BLaER1 treated with 17β-estradiol and CSF1 and Interleukin-3, amounts not matched to agents 10 nM and 100 nM (cell line): ENCODE measurements around the gene CDR2L.

ENCODE experiments used
- H3K27ac ChIP-seq, 11 experiments: shearing (Covaris generic); formaldehyde crosslinking; 2 replicates each; pipeline ENCODE4 v1.8.1; 2022
- H3K27me3 ChIP-seq, 11 experiments: shearing (Covaris generic); formaldehyde crosslinking; 2 replicates each; pipeline ENCODE4 v1.8.1; 2022
- H3K36me3 ChIP-seq, 11 experiments: shearing (Covaris generic); formaldehyde crosslinking; 2 replicates each; pipeline ENCODE4 v1.8.1; 2022
- H3K4me1 ChIP-seq, 10 experiments: shearing (Covaris generic); formaldehyde crosslinking; 2 replicates each; pipeline ENCODE4 v1.8.1; 2022
- H3K4me2 ChIP-seq, 11 experiments: shearing (Covaris generic); formaldehyde crosslinking; 2 replicates each; pipeline ENCODE4 v1.8.1; 2022
- H3K4me3 ChIP-seq, 10 experiments: shearing (Covaris generic); formaldehyde crosslinking; 2 replicates each; pipeline ENCODE4 v1.8.1; 2022
- H3K9ac ChIP-seq, 11 experiments: shearing (Covaris generic); formaldehyde crosslinking; 2 replicates each; pipeline ENCODE4 v1.8.1; 2022
- H3K9me3 ChIP-seq, 11 experiments: shearing (Covaris generic); formaldehyde crosslinking; replicated peaks in 1 of 11; 2 replicates each; pipeline ENCODE4 v1.8.1; 2022
- H4K20me1 ChIP-seq, 11 experiments: shearing (Covaris generic); formaldehyde crosslinking; 2 replicates each; pipeline ENCODE4 v1.8.1; 2022
- Cebpa-rat ChIP-seq, 11 experiments: shearing (Covaris generic); IDR thresholded peaks; 2 replicates each; pipeline ENCODE4 v1.8.1; 2022

CDR2L gene

DNA sequence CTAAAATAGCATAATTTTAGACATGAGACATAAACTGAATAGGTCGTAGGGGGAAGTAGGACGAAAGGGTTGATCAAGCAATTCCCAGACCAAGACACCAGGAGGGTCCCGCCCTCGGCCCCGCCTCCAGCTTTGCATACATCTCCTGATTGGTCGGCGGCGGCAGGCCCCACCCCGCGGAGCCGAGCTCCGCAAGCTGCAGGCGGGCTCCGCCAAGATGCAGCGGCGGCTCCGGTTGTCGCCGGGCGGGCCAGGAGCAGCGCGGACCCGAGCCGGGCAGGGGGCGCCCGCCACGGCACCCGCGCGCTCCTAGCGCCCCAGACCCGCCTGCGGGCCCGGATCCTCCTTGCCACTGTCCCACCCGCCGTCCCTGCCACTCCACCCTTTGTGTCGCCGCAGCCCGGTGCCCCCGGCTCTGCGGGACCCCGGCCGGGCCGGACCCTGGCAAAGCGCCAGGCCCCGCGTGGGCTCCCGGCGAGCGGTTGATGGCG lies at the start of gene CDR2L:
Gene CDR2L (plus strand): TSS at position 215 of the 491 bp plus-strand sequence. CDS start 412 bp downstream, outside the sequence.
- Histone ChIP-seq H3K4me3 (peak within 1 kb of the TSS; percentile 75 to 90 (median 79)), H3K27ac (peak within 1 kb of the TSS; percentile 42 to 79 (median 67); a peak in 21 of 22 replicates), H3K36me3 (no peaks in the 10 kb centered on the region), H3K4me1 (peaks cover 23 to 37% (median 30%) of the 10 kb centered on the region in 10 experiments), H3K27me3 (peaks cover 0 to 37% (median 25%) of the 10 kb centered on the region in 11 experiments; a peak in 19 of 22 replicates), H4K20me1 (peaks cover 0 to 20% (median 6%) of the 10 kb centered on the region in 11 experiments; a peak in 7 of 22 replicates), H3K4me2 (peak within 1 kb of the TSS; percentile 93 to 100 (median 97)), H3K9ac (peak within 1 kb of the TSS; percentile 75 to 87 (median 80)), H3K9me3 (no peaks in the 10 kb centered on the region)
- no peak for TF ChIP-seq Cebpa-rat (IDR thresholded peaks at IDR 0.05)

DNA sequence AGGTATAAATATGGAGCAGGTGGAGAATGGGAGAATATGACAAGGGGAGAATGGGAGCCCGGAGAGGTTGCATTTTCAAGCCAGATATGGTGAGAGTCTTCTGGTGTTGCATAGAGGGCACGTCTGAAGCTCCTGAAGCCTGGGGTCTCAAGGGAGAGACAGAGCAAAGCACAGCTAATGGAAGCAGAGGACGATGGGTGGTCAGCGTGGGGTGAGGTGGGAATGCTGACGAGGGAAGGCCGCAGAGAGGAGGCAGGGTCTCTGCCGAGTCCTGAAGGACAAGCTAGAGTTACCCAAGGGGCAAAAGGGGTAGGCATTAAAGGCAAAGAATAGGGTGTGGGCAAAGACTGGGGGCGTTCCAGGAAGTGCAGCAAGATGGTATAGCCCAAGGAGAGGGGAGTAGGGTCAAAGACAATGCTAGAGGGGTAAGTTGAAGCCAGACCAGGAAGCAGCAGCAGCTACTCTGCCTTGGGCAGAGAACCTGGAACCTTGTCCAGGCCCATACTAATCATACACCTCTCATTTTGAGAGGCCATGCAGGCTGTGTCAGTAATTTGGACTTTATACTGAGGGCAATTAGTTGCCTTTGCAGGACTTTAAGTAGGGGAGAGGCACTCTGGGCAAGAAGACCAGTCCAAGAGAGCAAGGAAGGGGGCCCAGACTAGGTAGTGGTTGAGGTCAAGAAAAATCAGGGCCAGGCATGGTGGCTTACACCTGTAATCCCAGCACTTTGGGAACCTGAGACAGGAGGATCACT lies 49.1 kb upstream of the CDR2L start:
- H3K4me1 ChIP-seq = peaks cover 0 to 24% (median 8%) of the 10 kb centered on the region in 10 experiments; a peak in 12 of 20 replicates
- H4K20me1 ChIP-seq = peaks cover 0 to 12% (median 0%) of the 10 kb centered on the region in 11 experiments; a peak in 4 of 22 replicates
- H3K36me3 ChIP-seq = no peaks in the 10 kb centered on the region
- H3K27ac ChIP-seq = no peak overlapping the region
- no peak overlapping the region; a peak in 1 of 22 replicates for H3K4me2 ChIP-seq
- no peaks in the 10 kb centered on the region for H3K9me3 ChIP-seq
- H3K4me3 ChIP-seq = no peak overlapping the region
- H3K27me3 ChIP-seq = peaks cover 49 to 59% (median 55%) of the 10 kb centered on the region in 11 experiments
- no peak overlapping the region for H3K9ac ChIP-seq
- no peak for TF ChIP-seq Cebpa-rat (IDR thresholded peaks at IDR 0.05)

DNA sequence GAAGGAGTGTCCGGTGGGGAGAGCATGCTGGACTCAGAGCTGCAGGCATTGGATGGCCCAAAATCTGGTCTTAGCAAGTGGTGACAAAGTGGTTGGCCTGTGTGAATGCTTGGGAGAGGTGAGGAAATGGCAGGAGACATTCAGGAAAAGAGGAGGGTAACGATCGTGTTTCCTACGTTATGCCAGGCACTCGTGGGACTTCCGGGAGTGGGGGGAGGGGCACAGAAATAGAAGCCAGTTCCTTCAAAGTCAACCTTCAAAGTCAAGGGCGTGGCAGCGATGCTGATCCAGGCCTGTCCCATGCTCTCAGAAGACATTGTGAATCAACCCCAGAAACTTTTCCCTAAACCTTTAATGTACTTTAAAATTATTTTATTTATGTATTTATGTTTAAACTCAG lies 47.9 kb upstream of the CDR2L start:
- H4K20me1 ChIP-seq = peaks cover 0 to 12% (median 0%) of the 10 kb centered on the region in 11 experiments; a peak in 3 of 22 replicates
- H3K27ac ChIP-seq = no peak overlapping the region
- peaks cover 0 to 24% (median 8%) of the 10 kb centered on the region in 10 experiments; a peak in 12 of 20 replicates for H3K4me1 ChIP-seq
- TF ChIP-seq Cebpa-rat (IDR thresholded peaks at IDR 0.05) = no peak
- no peaks in the 10 kb centered on the region for H3K9me3 ChIP-seq
- peak overlapping the region in 8 of 11 experiments; percentile 10 to 48 (median 37); a peak in 11 of 22 replicates for H3K4me2 ChIP-seq
- H3K4me3 ChIP-seq = no peak overlapping the region
- H3K36me3 ChIP-seq = no peaks in the 10 kb centered on the region
- no peak overlapping the region for H3K9ac ChIP-seq
- peaks cover 42 to 48% (median 43%) of the 10 kb centered on the region in 11 experiments for H3K27me3 ChIP-seq

DNA sequence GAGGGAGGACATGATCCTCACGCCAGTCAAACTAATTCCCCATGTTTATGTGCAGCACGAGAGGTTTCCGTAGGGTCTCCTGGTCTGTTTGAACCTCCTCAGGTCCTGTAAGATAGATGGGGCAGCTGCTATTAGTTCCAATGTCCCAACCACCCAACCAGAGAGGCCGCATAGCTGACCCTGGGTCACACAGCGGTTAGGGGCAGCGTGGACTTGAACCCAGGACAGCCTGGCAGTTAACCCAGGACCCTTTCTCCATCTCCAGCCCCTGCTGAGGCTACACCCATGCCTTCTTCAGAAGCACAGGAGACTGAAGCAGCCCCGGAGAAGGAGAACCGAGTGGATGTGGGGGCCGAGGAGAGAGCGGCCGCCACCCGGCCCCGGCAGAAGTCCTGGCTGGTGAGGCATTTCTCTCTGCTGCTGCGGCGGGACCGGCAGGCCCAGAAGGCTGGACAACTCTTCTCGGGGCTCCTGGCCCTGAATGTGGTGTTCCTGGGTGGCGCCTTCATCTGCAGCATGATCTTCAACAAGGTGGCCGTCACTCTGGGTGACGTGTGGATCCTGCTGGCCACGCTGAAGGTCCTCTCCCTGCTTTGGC lies 46.2 kb upstream of the CDR2L start:
- Histone ChIP-seq H3K4me3 (no peak overlapping the region), H3K4me1 (peaks cover 0 to 24% (median 8%) of the 10 kb centered on the region in 10 experiments; a peak in 12 of 20 replicates), H3K36me3 (no peaks in the 10 kb centered on the region), H3K9me3 (no peaks in the 10 kb centered on the region), H3K27me3 (peaks cover 25 to 31% (median 26%) of the 10 kb centered on the region in 11 experiments), H3K9ac (no peak overlapping the region), H4K20me1 (peaks cover 0 to 5% (median 0%) of the 10 kb centered on the region in 11 experiments; a peak in 3 of 22 replicates), H3K4me2 (no peak overlapping the region), H3K27ac (no peak overlapping the region)
- no peak for TF ChIP-seq Cebpa-rat (IDR thresholded peaks at IDR 0.05)

DNA sequence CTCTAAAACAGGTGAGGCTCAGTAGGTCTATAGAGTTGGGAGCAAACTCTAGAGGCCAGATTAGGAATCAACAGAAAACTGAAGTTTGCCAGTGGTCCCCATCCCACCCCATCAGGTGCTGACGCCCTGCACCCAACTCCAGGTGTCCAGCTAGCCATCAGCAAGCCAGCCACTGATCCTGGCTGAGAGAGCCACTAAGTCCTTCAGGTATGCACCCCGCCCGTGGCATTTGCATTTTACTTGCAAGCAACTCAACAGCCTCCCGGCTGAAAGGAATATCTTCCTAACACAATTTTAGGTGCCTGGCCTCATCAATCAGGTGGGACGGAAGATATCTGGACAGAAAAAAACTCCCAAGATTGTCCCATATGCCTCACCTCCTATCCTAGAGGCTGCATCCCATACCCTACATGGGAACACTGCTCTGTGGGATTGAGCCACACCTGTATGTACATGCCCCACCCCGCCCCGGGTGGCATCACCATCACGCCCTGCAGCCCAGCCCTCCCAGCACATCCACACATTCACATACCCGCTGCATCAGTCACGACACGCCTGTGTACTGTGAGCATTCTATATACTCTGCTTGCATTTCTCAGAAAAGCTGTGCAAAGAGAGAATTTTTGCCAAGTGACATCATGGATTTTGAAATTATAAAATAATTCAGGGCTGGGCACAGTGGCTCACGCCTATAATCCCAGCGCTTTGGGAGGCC lies 43.5 kb upstream of the CDR2L start:
- no peak overlapping the region for H3K9ac ChIP-seq

DNA sequence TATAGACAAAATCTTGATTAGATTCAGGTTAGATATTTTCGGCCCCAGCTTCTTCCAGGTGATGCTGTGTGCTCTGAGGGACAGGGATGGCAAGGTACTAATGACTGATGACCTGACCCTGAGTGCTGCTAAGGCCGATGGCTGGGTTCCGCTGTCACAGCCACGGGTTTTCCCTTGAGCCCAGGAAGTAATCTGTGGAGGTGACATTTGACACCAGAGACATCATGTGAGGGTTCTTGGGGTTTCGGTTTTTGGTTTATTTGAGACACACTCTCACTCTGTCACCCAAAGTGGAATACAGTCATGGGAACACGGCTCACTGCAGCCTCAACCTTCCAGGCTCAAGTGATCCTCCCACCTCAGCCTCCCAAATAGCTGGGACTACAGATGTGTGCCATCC lies 41.9 kb upstream of the CDR2L start:
- no peaks in the 10 kb centered on the region; a peak in 1 of 22 replicates for H3K27me3 ChIP-seq
- no peaks in the 10 kb centered on the region for H3K36me3 ChIP-seq
- H3K9ac ChIP-seq = no peak overlapping the region; a peak in 1 of 22 replicates
- H3K4me2 ChIP-seq = no peak overlapping the region
- peaks cover 0 to 17% (median 3%) of the 10 kb centered on the region in 10 experiments; a peak in 8 of 20 replicates for H3K4me1 ChIP-seq
- H4K20me1 ChIP-seq = no peaks in the 10 kb centered on the region; a peak in 2 of 22 replicates
- no peak overlapping the region for H3K27ac ChIP-seq
- no peak for TF ChIP-seq Cebpa-rat (IDR thresholded peaks at IDR 0.05)
- no peak overlapping the region for H3K4me3 ChIP-seq
- no peaks in the 10 kb centered on the region for H3K9me3 ChIP-seq

More for the DNA sequence above, 43.5 kb upstream of the CDR2L start:
- no peak overlapping the region for H3K4me3 ChIP-seq
- H3K36me3 ChIP-seq = no peaks in the 10 kb centered on the region
- H4K20me1 ChIP-seq = no peaks in the 10 kb centered on the region; a peak in 1 of 22 replicates
- H3K4me2 ChIP-seq = no peak overlapping the region
- H3K9me3 ChIP-seq = no peaks in the 10 kb centered on the region
- no peak for TF ChIP-seq Cebpa-rat (IDR thresholded peaks at IDR 0.05)
- H3K27ac ChIP-seq = no peak overlapping the region
- peaks cover 0 to 4% (median 0%) of the 10 kb centered on the region in 11 experiments; a peak in 5 of 22 replicates for H3K27me3 ChIP-seq
- H3K4me1 ChIP-seq = peaks cover 0 to 24% (median 8%) of the 10 kb centered on the region in 10 experiments; a peak in 12 of 20 replicates

DNA sequence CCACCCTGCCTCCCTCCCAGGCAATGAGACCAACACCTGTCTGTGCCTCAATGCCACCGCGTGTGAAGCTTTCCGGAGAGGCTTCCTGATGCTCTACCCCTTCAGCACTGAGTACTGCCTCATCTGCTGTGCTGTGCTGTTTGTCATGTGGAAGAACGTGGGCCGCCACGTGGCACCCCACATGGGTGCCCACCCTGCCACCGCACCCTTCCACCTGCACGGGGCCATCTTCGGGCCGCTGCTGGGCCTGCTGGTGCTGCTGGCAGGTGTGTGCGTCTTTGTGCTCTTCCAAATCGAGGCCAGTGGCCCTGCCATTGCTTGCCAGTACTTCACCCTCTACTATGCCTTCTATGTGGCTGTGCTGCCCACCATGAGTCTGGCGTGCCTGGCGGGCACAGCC lies 40.8 kb upstream of the CDR2L start:
- Histone ChIP-seq H3K27ac (no peak overlapping the region), H3K27me3 (no peaks in the 10 kb centered on the region; a peak in 1 of 22 replicates), H3K9me3 (no peaks in the 10 kb centered on the region), H4K20me1 (no peaks in the 10 kb centered on the region; a peak in 3 of 22 replicates), H3K36me3 (no peaks in the 10 kb centered on the region), H3K4me2 (no peak overlapping the region), H3K4me3 (no peak overlapping the region), H3K4me1 (peaks cover 0 to 17% (median 3%) of the 10 kb centered on the region in 10 experiments; a peak in 8 of 20 replicates), H3K9ac (no peak overlapping the region)
- no peak for TF ChIP-seq Cebpa-rat (IDR thresholded peaks at IDR 0.05)

DNA sequence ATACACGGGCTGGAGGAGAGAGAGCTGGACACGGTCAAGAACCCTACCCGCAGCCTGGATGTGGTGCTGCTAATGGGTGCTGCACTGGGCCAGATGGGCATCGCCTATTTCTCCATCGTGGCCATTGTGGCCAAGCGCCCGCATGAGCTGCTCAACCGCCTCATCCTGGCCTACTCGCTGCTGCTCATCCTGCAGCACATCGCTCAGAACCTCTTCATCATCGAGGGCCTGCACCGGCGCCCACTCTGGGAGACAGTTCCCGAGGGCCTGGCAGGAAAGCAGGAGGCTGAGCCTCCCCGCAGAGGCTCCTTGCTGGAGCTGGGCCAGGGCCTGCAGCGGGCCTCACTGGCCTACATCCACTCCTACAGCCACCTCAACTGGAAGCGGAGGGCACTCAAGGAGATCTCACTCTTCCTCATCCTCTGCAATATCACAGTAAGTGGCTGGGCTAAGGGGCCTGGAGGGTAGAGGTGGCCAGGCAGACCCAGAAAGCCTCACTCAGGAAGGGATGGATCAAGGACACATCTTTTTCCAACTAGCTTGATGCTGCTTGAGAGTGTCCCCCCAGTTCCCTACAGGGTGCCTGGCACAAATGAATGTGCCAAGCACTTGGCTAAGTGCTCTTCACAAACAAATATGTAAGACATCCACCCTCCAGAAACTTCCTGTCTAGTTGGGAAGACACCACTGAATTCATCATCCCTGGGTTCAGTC lies 40.2 kb upstream of the CDR2L start:
- no peaks in the 10 kb centered on the region; a peak in 1 of 22 replicates for H3K27me3 ChIP-seq

More for the DNA sequence above, 40.2 kb upstream of the CDR2L start:
- no peaks in the 10 kb centered on the region for H3K36me3 ChIP-seq
- H3K4me2 ChIP-seq = no peak overlapping the region
- H3K9me3 ChIP-seq = no peaks in the 10 kb centered on the region
- no peaks in the 10 kb centered on the region; a peak in 3 of 22 replicates for H4K20me1 ChIP-seq
- no peak overlapping the region for H3K27ac ChIP-seq
- TF ChIP-seq Cebpa-rat (IDR thresholded peaks at IDR 0.05) = no peak
- H3K4me1 ChIP-seq = peaks cover 0 to 13% (median 3%) of the 10 kb centered on the region in 10 experiments; a peak in 8 of 20 replicates
- H3K9ac ChIP-seq = no peak overlapping the region
- no peak overlapping the region for H3K4me3 ChIP-seq
